Dedifferentiated amniotic fluid mesenchymal stem cell (primary cell): Measurements from ENCODE around the gene GRAP.

Experiments
- DNase-seq: peaks from one replicate; pipeline ENCODE4 v3.0.0-alpha.2; 2016; ENCODE audit errors: extremely low spot score

GRAP gene

DNA sequence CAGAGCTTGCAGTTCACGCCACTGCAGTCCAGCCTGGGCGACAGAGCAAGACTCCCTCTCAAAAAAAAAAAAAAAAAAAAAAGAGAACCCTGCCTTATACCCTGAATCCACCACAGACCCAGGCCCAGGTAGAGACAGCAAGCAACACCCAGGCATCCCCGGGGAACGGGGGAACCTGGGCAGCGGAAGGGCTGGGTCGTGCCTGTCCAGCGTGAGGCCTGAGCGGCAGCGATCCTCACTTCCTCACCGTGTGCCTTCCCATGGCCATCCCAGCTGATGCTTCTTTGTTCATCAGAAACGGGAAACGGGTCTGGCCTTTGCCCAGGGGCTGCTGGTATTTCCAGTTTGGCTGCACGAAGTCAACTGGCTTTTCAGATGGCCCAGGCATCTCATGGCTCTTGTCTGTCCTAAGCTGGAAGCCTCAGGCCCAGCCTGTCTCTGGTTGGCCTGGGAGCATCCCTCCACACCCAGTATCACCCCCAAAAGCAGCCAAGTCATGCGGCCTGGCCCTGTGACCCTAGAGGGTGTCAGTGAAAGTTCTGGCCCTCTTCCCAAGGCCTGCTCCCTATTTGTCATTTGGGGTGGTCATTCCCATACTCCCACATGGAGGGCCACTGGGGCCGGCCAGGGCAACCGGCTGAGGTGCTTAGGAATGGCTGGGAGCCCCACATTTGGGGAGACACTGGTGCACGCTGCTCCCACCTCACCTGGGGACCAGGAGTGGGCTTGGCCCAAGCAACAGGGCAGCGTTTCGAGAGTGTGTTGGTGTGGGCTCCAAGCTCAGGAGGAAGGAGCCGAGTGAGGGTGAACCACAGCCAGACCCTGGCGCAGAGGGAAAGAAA, 62.3 kb downstream of the GRAP start:
- DNase-seq: no peak

DNA sequence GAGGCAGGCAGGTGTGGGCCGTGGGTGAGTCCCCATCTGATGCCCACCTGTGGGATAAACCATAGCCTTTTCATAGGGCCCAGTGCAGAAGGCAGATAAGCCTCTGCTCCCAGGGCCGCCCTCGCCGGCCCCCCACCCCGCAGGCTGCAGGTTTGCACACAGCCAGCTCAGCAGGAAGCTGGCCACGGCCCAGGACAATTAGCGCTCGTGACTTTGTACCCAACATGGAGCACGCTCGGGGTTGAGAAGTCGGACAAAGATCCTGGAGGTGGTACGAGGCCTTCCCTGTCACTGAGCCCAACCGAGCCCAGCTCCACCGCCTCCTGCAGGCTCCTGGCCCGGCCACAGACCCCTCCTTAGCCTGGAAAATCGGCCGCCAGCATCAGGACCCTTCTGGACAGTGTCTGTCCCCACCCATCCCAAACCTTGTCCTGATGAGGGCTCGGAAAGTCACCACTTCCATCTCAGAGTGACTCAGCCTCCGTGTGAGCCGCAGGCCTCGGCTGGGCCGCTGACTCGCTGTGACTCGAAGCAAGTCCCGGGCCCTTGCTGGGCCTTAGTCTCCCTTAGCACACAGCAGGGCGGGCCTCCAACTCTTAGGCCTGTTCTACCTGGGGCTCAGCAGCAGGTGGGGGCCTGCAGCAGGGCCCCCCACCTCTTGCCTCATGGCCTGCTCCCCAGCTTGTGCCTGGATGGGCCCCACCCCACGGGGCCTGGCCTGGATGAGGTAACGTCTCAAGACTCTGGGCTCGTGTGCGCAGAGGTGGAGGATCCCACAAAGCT, 64.9 kb downstream of the GRAP start:
- DNase-seq: peak; percentile 52

DNA sequence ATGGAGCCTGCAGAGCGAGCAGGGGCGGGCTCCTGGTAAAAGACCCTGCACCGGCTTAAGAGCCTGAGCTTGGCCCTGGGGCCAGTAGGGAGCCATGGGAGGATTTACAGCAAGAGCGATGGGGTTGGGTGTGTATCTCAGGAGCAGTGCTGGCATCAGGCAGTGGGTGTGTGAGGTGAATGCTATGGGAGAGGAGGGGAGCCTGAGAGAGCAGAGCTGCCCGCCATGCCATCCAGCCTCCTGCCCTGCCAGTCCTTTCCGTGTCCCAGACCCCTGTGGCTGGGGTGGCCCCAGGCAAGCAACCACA, 65.5 kb downstream of the GRAP start:
- no peak for DNase-seq

DNA sequence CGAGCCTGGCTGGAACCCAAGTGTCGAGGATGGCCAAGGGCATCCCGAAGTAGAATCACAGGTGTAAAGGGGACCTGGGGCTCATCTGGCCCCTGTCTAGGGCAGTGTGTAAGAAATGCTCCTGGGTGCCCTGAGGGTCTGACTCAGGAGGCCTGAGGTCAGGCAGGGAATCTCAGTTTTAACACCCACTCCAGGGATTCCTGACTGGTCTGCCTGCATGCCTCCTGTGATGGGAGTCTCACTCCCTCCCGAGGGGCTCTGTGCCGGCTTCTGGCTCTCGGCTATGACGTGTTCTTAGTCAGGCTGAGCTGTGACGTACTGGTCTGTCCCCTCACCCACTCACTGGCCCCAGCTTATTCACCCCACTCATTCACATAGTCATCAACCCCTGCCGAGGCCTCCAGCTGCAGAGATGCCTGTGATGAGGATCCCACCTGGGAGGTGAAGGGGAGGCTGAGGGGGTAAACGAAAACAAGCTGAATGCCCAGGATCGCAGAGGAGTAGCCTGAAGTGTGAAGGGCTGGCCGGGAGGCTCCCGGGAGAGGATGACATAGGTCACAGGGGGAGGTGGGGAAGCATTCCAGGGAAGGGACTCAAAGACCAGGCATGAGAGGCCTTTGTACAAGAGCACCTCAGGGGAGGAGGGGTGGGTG, 65.9 kb downstream of the GRAP start:
- DNase-seq: no peak

DNA sequence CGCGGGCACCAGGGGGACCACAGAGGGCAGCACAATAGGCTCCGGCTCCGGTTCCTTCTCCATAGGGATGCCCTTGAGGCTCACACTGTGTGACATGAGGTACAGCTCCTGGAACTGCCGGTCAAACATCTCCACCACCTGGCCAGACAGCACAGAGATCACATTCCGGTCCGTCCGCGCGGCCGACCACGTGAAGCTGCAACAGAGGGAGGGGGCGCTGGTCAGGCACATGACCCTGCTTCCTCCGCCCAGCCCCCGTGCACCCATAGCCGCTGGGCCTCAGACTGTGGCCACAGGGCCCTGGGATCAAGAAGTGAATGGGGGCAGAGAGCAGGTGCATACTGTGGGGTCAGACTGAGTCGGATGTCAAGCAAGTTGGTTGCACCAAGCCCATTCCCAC, 68.1 kb downstream of the GRAP start:
- no peak for DNase-seq

DNA sequence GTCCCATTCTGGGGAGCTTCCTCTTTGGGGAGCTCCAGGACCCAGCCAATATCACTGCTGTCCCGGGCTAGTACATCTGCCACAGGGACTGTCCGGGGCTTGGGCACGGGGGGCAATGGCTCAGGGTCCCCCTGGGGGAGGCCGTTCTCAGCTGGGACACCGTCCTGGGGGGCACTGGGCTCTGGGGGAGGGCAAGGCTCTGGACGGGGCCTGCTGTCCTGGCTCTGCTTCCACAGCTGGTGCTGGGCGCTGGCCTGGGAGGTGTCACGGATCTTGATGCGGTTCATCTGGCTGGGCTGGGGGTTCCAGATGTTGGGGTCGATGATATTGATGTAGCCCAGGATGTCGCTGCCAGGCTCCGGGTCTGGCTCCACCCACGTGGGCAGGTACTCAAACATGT, 68.7 kb downstream of the GRAP start:
- no peak for DNase-seq

DNA sequence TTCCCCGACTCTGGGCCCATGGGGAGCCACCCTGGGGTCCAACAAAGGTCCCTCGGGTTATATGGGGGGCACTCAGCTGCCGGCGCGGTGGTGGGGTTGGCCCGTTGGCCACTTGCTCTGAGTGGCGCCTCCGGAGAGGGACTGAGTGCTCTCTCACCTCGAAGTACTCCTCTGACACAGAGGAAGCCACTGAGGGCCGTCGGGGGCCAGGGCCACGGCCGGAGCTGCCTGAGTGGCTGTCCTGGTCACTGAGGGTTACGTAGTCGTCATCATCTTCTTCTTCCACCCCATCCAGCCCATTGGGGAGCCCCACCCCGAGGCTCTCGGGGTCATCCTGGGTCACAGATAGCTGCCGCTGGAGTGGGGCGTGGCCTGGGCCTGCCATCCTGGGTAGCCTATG, 69.1 kb downstream of the GRAP start:
- DNase-seq: no peak

DNA sequence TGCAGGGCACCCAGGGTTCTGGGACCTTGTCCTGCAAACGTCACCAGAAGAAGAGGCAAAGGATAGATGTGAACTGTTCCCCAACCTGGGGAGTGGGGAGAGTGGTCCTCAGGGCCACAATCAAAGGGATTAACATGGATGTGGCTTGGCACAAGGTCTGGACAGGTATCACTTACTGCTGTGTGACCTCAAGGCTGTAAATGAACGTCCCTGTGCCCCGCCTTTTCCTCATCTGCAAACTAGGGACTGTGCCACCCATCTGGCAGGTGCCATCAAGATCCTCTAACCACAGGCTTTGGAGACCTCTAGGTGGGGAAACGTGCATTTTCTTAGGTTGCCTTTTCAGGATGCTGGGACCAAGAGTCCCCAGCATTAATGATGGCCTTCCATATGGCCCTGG, 69.7 kb downstream of the GRAP start:
- DNase-seq: no peak

DNA sequence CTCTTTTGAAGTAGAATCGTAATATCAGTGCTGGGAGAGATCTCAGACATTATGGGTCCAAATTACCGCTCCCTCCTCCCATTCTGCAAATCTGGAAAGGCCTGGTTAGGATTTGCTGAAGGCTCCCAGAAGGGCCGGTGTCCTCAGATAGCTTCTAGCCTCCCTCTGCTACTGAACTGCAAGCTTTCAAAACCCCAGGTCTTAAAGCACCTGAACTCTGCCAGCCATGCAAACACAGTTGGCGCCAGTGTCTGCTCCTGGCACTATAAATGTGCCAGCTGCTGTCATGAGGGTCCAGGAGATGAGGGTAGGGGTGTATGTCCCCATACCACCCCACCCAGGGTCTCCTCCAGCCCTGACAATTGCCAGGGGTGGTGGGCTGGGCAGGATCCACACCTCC, 70.6 kb downstream of the GRAP start:
- DNase-seq: no peak

DNA sequence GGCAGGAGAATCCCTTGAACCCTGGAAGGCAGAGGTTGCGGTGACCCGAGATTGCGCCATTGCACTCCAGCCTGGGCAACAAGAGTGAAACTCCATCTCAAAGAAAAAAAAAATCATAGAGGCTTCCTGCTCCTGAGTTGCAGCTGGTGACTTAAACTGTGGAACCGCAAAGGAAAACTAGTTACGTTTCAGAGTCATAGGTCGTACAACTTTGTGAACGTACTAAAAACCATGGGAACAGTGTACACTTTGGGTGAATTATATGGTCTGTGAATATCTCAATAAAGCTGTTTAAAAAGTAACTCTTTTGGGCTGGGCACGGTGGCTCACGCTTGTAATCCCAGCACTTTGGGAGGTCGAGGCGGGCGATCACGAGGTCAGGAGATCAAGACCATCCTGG, 71.2 kb downstream of the GRAP start:
- DNase-seq: no peak

DNA sequence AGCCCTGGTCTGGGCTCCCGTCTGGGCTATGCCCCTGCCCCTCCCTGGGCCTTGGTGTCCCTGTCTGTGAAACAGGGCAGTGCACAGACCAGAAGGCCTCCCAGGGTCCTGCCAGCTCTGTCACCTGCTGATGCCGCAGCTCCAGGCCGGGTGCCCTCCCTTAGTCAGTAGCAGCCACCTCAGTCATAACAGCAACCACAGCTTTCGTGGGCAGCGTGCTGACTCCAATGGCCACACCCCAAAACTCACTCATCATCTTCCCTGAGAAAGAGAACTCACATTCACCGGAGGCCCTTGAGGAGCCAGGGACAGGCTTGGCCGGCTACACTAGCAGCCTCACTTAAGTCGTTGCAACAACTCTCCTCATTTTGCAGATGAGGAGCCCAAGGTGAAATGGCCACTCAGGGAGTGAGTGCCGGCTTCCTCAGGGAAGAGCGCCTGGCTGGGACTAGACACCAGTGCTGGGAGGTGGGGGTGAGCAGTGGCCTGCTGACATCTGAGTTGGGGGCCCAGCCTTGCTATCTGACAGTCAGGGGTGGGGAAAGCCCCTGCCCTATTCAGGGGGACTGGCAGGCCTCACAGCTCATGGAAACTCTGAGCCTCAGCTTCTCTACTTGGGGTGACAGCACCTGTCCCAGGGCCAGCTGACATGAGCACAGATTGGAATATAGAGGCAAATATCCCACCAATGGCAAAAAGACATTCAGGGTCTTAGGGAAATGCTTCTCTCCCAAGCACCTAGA, 72.2 kb downstream of the GRAP start:
- DNase-seq: no peak

DNA sequence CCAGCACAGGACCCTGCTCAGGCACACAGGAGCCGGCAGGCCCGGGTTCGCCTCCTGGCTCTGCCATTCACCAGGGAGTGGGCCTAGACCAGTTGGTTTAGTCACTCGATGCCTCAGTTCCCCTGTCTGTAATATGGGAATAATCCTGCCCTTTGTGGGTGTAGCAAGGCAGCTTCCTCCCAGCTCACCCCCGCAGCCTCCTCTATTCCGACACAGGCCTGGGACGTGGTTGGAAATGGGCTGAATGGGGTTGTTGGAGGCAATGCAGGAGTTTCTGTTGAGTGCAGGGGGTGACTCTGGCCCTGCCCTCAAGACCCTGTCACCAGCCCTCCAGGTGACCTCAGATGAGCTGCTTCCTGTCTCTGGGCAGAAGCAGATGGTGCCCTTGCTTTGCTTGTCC, 75.0 kb downstream of the GRAP start:
- no peak for DNase-seq
